Tibial artery (tissue), 4 donors: ENCODE results near the gene CASKIN2.

ENCODE experiments used
- DNase-seq, 2 donors: peaks; one replicate each; pipeline ENCODE4 v3.0.0-alpha.2; 2019
- H3K27ac ChIP-seq, 2 donors: fragments of 200-600 bp; sonication (generic) in 1 of 2; 1 replicate in 1 of 2; 2 replicates in 1 of 2; pipeline ENCODE4 v1.5.1; 2018 to 2019; ENCODE audit warnings: mild to moderate bottlenecking in 1 of 2
- H3K27me3 ChIP-seq, 2 donors: fragments of 200-600 bp; sonication (generic) in 1 of 2; one replicate each; pipeline versions ENCODE4 v1.5.1 to v1.6.0; 2016 to 2019
- H3K36me3 ChIP-seq, 3 donors: fragments of 200-600 bp; sonication (generic) in 2 of 3; one replicate each; pipeline ENCODE4 v1.5.1; 2016 to 2019; ENCODE audit warnings: mild to moderate bottlenecking in 2 of 3
- H3K4me1 ChIP-seq, 4 donors: fragments of 200-600 bp; sonication (generic) in 2 of 4; 1 replicate in 3 of 4; 2 replicates in 1 of 4; pipeline ENCODE4 v1.5.1; 2016 to 2019
- H3K4me3 ChIP-seq, 2 donors: fragments of 200-600 bp; sonication (generic) in 1 of 2; 1 replicate in 1 of 2; 2 replicates in 1 of 2; pipeline ENCODE4 v1.5.1; 2018 to 2019; ENCODE audit warnings: mild to moderate bottlenecking in 2 of 2
- H3K9me3 ChIP-seq, 3 donors: fragments of 200-600 bp; sonication (generic) in 1 of 3; one replicate each; pipeline ENCODE4 v1.5.1; 2016 to 2019
- intact Hi-C: fragments of 100-400 bp; cut with DNase I; formaldehyde crosslinking; loops from one replicate; pipeline ENCODE4 v1.15.0; 2023; ENCODE audit warnings: low total_unique reads
- TF ChIP-seq, protein P1 (sequence below), 2 experiments: fragments of 200-600 bp in 1 of 2; fragments of 450-650 bp in 1 of 2; IDR thresholded peaks; one replicate each; pipeline ENCODE4 v1.5.1; 2017 to 2019; ENCODE audit warnings: antibody characterized with exemption in 2 of 2, mild to moderate bottlenecking in 1 of 2, moderate library complexity in 1 of 2

The CASKIN2 gene

DNA sequence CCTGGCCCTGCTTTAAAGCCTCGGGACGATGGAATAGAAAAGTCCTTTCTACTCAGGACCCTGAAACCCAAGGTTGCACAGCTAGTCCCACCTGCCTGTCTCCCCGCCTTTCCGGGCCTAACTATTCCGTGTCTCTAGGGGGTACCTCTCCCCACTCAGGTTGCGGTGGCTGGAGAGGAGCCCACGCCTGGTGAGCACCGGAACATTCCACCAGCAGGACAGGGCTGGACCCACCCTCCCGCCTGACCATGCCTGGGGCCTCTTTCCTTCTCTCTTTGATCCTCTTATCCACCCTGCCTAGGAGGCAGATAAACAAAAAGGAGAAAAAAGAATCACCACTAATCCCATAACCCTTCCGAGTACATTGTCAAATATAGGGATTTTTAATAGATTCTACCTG is 21.0 kb upstream of the CASKIN2 start:
- DNase-seq: no peak
- Histone ChIP-seq H3K4me3 (no peak overlapping the region), H3K27ac (no peak overlapping the region), H3K9me3 (no peaks in the 10 kb centered on the region), H3K36me3 (peaks cover 0 to 17% (median 0%) of the 10 kb centered on the region in 3 donors), H3K4me1 (no peaks in the 10 kb centered on the region), H3K27me3 (no peaks in the 10 kb centered on the region)
- intact Hi-C loops: no loop called here
- TF ChIP-seq, protein P1, sequence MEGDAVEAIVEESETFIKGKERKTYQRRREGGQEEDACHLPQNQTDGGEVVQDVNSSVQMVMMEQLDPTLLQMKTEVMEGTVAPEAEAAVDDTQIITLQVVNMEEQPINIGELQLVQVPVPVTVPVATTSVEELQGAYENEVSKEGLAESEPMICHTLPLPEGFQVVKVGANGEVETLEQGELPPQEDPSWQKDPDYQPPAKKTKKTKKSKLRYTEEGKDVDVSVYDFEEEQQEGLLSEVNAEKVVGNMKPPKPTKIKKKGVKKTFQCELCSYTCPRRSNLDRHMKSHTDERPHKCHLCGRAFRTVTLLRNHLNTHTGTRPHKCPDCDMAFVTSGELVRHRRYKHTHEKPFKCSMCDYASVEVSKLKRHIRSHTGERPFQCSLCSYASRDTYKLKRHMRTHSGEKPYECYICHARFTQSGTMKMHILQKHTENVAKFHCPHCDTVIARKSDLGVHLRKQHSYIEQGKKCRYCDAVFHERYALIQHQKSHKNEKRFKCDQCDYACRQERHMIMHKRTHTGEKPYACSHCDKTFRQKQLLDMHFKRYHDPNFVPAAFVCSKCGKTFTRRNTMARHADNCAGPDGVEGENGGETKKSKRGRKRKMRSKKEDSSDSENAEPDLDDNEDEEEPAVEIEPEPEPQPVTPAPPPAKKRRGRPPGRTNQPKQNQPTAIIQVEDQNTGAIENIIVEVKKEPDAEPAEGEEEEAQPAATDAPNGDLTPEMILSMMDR (IDR thresholded peaks at IDR 0.05): no peak

DNA sequence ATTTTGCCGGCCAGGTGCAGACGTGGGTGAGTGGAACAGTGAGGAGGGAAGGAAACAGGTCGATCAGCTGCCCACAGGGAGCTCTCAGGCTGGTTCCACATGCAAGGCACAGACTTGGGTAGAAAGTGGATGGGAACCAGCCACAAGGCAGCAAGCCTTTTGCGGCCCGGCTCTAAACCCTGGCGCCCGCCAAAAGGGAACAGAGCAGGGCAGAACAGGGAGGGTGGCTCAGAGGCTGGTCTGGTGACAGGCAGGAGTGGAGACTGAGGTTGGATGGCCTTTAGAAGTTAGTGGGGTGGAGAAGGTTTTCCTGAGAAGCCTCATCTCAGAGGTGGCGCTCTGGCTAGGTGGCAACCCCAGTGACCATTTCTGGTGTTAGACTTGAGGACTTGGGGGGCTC is 20.5 kb upstream of the CASKIN2 start:
- Histone ChIP-seq H3K27me3 (no peaks in the 10 kb centered on the region), H3K9me3 (no peaks in the 10 kb centered on the region), H3K27ac (no peak overlapping the region), H3K36me3 (peaks cover 0 to 17% (median 0%) of the 10 kb centered on the region in 3 donors), H3K4me1 (no peaks in the 10 kb centered on the region), H3K4me3 (no peak overlapping the region)
- intact Hi-C loops: no loop called here
- DNase-seq: no peak
- TF ChIP-seq, protein P1 (IDR thresholded peaks at IDR 0.05): no peak

DNA sequence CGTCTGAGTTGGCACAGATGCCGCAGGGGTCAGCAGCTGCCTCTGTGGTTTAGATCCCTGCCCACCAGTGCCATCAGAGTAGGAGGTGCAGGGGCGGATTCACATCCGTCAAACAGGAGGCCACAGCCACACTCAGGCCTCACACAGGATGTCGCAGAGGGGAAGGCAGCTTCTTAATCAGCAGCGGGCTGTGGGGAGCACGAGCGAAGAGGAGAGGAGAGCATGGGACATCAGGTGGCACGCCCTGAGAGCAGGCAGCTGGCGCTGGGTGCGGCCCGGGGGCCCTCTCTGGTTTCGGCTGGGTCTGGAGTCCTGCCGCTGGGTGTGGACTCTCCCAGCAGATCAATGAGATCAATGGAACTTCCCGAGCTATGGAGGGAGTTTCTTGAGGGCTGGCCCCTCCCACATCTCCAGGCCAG is 19.8 kb upstream of the CASKIN2 start:
- Histone ChIP-seq H3K4me1 (no peaks in the 10 kb centered on the region), H3K4me3 (no peak overlapping the region), H3K27me3 (no peaks in the 10 kb centered on the region), H3K36me3 (peaks cover 0 to 17% (median 0%) of the 10 kb centered on the region in 3 donors), H3K9me3 (no peaks in the 10 kb centered on the region), H3K27ac (no peak overlapping the region)
- DNase-seq: no peak
- intact Hi-C loops: no loop called here
- TF ChIP-seq, protein P1 (IDR thresholded peaks at IDR 0.05): no peak

DNA sequence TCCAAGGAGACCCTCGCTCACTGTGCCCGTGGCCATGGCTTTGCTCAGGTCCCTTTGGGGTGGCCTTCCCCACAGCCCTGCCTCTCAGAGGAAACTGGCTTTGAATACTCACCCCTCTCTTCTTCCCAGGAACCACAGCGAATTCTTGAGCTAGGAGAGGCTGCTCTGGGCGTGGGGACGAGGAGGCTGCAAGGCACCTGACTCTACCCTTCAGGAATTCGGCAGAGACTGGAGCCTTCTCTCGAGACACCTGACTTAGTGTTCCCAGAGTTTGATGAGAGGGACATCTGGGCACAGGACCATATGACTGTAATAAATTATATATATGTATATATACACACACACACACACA is 16.4 kb upstream of the CASKIN2 start:
- Histone ChIP-seq H3K36me3 (peaks cover 0 to 17% (median 0%) of the 10 kb centered on the region in 3 donors), H3K4me1 (peaks cover 0 to 1% (median under 1%) of the 10 kb centered on the region in 4 donors), H3K9me3 (no peaks in the 10 kb centered on the region), H3K4me3 (no peak overlapping the region), H3K27me3 (no peaks in the 10 kb centered on the region), H3K27ac (no peak overlapping the region)
- TF ChIP-seq, protein P1 (IDR thresholded peaks at IDR 0.05): no peak
- DNase-seq: no peak
- intact Hi-C loops: no loop called here

DNA sequence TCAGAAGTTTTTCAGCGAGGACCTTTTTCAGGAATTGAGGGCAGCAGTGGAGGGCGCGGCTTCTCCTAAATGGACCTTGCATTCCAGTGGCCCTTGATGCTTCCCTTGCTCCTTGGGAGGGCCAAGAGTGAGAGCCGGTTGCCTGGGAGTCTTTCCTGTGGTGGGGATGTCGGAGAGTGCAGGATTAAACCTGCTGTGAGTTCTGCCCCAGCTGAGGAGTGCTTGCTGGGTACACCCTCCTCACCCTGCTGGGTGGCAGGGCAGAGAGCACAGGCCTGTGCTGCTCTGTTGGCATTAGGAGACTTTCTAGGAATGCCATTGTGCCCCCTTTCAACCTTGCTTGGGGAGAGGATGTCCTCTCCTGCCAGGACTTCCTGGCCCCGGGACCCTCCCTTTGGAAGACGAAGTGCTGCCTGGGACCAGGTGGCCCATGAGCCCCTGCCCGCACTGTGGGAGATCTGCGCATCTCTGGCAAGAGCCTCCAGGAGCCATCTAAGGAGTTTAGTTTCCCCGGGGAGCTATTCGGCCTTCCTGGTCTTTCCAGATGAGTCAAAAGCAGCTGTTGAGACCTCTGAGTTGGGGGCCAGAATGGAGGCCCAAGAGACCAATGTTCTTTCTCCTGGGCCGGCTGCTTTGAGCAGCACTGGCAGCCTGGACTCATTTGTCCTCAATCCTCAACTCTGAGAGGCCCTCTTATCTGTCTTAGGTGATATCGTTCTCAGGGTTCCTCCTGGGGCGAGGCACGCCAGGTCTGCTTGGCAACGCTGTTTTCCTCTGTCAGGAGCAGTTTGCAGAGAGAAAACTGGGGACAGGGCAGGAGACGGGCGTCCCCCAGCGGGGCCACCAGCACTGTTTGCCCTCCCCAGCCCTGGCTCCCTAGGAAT is 15.7 kb upstream of the CASKIN2 start:
- TF ChIP-seq, protein P1 (IDR thresholded peaks at IDR 0.05): no peak
- no peak overlapping the region for H3K4me3 ChIP-seq
- H3K9me3 ChIP-seq: no peaks in the 10 kb centered on the region
- DNase-seq: no peak
- H3K27me3 ChIP-seq: no peaks in the 10 kb centered on the region
- H3K36me3 ChIP-seq: peaks cover 0 to 17% (median 0%) of the 10 kb centered on the region in 3 donors
- H3K4me1 ChIP-seq: peaks cover 0 to 8% (median 7%) of the 10 kb centered on the region in 4 donors
- no peak overlapping the region for H3K27ac ChIP-seq
- intact Hi-C loops: no loop called here
